Brain microvascular endothelial cell (primary cell): Measurements from ENCODE around the gene CHID1.

Experiments
- DNase-seq: peaks from one replicate; pipeline ENCODE4 v3.0.0-alpha.2; 2020
- H3K27ac ChIP-seq: fragments of 250-450 bp; sonication (Bioruptor Pico); 2 replicates; pipeline ENCODE4 v1.5.1; 2020; ENCODE audit warnings: mild to moderate bottlenecking, moderate library complexity
- H3K27me3 ChIP-seq: fragments of 250-450 bp; sonication (Bioruptor Pico); replicated peaks from 2 replicates; pipeline ENCODE4 v1.5.1; 2020; ENCODE audit warnings: mild to moderate bottlenecking
- H3K36me3 ChIP-seq: fragments of 250-450 bp; sonication (Bioruptor Pico); replicated peaks from 2 replicates; pipeline ENCODE4 v1.5.1; 2020; ENCODE audit warnings: mild to moderate bottlenecking
- H3K4me3 ChIP-seq: 2 replicates; pipeline ENCODE4 v1.5.1; 2011; ENCODE audit warnings: low read depth, mild to moderate bottlenecking, control low read depth, low read length, moderate library complexity
- in situ Hi-C: cut with HindIII; loops from 2 replicates; pipeline ENCODE4 v1.10.0; 2017; ENCODE audit warnings: low sequenced_read_pairs, low pct_ligation_motif_present
- TF ChIP-seq, protein P1 (sequence below): IDR thresholded peaks from 2 replicates; pipeline ENCODE4 v1.5.1; 2011; ENCODE audit warnings: low read depth, mild to moderate bottlenecking, moderate library complexity, low read length, control low read depth, inconsistent platforms; ENCODE audit errors: missing control alignments

The CHID1 gene

DNA sequence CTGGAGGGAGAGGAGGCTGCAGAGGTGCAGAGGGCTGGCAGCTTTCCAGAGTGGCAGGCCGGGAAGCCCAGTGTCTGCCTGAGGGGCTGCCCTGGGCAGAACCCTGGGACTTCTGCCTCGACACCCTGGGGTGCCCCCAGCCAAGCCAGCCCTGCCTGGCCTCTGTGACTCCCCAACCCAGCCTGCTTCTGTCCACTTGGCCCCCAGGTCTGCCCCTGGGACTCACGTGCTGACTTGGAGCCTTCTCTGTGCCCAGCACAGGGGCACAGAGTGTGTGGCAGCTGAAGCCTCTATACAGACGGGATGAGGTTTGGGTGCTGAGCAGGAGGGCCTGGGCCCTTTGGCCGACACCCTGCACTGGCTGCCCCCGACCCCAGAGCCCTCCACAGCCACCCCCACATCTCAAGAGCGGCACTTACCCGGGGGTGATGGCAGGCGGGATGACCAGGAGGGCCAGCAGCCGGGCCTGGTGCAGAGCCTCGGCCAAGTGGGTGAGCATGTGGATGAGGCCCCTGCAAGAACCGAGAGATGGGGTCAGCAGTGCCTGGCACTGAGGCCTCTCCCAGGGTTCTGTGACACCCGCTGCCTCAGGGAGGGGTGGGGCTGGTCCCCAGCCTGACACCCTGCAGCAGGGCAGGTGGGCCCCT lies 17.5 kb downstream of the CHID1 start:
- no peaks in the 10 kb centered on the region for H3K36me3 ChIP-seq
- in situ Hi-C loops: no loop called here
- no peaks in the 10 kb centered on the region for H3K27me3 ChIP-seq
- H3K4me3 ChIP-seq: no peak overlapping the region
- H3K27ac ChIP-seq: no peak overlapping the region
- TF ChIP-seq, protein P1, sequence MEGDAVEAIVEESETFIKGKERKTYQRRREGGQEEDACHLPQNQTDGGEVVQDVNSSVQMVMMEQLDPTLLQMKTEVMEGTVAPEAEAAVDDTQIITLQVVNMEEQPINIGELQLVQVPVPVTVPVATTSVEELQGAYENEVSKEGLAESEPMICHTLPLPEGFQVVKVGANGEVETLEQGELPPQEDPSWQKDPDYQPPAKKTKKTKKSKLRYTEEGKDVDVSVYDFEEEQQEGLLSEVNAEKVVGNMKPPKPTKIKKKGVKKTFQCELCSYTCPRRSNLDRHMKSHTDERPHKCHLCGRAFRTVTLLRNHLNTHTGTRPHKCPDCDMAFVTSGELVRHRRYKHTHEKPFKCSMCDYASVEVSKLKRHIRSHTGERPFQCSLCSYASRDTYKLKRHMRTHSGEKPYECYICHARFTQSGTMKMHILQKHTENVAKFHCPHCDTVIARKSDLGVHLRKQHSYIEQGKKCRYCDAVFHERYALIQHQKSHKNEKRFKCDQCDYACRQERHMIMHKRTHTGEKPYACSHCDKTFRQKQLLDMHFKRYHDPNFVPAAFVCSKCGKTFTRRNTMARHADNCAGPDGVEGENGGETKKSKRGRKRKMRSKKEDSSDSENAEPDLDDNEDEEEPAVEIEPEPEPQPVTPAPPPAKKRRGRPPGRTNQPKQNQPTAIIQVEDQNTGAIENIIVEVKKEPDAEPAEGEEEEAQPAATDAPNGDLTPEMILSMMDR: no peak
- DNase-seq: no peak

DNA sequence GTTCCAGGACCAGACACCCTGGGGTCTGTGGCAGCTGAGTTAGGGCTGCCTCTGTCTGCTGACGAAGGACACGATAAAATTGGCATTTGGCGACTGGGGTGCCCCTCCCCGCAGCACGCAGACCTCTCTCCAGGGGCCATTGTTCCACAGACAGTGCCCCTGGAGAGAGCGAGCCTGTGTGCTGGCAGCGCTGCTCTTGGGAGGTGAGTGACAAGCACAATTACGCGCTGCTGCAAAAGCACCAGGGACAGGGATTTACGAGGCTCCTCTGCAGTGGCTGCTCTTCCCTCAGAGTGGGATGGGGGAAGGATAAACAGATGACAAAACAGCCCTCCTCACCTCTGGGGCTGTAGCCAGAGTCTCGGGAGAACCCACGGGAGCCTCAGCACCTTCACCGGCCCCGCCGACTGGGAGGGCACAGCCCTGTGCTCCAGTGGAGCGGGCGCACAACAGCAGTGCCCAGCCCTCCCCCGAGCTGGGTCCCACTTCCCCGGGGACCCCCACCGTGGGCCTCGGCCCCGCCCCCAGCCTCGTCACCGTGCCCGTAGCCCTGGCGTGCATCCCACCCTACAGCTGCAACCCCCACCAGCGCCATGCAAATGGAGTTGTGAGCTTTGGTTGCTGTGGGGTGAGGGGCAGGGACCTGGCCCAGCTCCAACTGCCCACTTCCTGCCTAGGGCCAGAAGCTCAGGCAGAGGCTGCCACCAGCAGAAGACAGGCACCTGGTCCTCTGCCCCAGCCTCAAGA lies 19.6 kb downstream of the CHID1 start:
- Histone ChIP-seq H3K27ac (no peak overlapping the region), H3K36me3 (no peaks in the 10 kb centered on the region), H3K4me3 (no peak overlapping the region), H3K27me3 (no peaks in the 10 kb centered on the region)
- in situ Hi-C loops: no loop called here
- DNase-seq: no peak
- TF ChIP-seq, protein P1: no peak

DNA sequence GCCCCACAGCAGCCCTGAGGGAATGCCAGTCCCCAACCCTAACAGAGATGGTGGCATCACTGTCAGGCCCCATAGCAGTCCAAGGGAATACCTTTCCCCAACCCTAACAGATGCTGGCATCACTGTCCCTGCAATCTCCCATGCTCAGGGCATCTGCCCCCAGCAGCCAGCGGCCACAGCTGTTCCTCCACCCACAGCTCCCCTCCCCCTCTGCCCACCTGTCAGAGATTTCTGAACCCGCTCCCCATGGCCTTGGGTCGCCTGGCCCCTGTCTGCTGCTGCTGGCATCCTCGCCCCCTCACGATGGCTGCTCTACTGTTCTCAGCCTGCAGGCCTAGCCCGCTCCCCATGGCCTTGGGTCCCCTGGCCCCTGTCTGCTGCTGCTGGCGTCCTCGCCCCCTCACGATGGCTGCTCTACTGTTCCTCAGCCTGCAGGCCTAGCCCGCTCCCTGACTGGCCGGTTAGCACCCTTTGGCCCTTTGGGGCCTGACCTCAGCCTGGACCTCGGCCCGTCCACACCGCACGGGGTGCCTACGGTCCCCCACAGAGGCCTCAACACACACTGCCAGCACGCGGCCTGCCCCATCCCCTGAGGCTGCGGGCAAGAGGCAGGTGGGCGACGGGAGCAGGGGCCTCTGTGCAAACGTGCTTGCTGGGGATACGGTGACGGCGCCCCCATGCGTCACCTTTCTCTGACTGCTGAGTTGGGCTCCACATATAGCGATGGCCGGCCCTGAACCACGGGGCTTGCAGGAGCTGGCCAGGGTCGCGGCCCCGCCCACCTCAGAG lies 20.7 kb downstream of the CHID1 start:
- in situ Hi-C loops: no loop called here
- H3K36me3 ChIP-seq: no peaks in the 10 kb centered on the region
- no peaks in the 10 kb centered on the region for H3K27me3 ChIP-seq
- DNase-seq: no peak
- H3K27ac ChIP-seq: no peak overlapping the region
- no peak overlapping the region for H3K4me3 ChIP-seq
- TF ChIP-seq, protein P1: no peak

DNA sequence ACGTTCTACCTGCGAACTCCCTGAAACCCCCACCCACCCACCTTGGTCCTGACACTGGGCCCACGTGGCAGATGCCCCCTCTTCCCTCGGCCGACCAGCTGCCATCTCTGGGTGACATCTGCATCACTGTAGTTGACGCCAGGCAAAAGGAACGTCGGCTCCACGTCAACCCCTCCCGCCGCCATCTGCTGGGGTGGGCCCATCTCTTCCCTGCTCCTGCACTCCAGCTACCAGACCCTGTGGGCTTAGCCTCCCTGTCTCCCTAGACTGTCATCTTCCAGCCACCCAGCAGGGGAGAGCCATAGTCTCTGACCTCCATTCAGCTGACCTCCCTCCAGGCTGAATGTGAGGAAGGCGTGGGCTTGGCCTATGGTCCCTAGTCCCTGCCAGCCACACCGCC lies 21.4 kb downstream of the CHID1 start:
- no peaks in the 10 kb centered on the region for H3K36me3 ChIP-seq
- TF ChIP-seq, protein P1: no peak
- H3K4me3 ChIP-seq: no peak overlapping the region
- H3K27me3 ChIP-seq: no peaks in the 10 kb centered on the region
- no peak overlapping the region for H3K27ac ChIP-seq
- in situ Hi-C loops: no loop called here
- DNase-seq: no peak

DNA sequence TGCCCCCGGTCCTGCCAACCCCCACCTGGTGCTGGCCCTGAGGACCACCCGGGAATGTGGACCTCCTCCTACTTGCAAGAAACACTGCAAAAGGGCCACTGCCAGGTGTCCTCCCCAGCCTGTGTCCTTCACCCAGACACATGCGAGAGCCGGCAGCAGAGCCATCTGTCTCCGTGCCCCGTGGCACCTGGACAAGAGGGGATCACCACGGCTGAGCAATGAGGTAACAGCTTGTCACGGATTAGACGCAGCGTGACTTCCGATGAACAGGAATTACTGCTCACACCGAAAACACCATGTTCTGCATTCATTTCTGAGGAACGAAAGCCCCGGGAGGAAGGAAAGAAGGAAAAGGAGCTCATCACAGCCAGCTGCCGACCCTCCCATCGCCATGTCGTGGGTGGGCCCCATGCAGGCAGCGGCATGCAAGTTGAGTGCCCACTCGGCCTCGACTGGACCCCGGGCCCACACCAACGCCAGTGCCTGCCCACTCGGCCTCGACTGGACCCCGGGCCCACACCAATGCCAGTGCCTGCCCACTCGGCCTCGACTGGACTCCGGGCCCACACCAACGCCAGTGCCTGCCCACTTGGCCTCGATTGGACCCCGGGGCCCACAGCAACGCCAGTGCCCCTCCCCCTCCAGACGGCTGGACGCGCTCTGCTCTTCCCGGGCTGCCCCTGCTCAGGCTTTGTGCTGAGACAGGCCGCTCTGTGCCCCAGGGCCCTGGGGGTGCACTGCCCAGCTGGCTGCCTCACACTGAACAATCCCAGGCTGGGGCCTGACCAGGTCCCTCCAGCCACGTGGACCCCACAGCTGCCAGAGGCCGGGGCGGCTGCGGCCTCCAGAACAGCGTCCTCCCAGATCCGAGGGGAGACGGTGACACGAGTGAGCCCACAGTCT lies 22.0 kb downstream of the CHID1 start:
- Histone ChIP-seq H3K36me3 (no peaks in the 10 kb centered on the region), H3K27me3 (no peaks in the 10 kb centered on the region), H3K4me3 (no peak overlapping the region), H3K27ac (no peak overlapping the region)
- TF ChIP-seq, protein P1: no peak
- in situ Hi-C loops: no loop called here
- no peak for DNase-seq
